Panc1 (cell line): Measurements from ENCODE around the gene ANO2.

Source experiments
- CTCF ChIP-seq: fragments of 450-650 bp; IDR thresholded peaks from 2 replicates; pipeline ENCODE4 v1.5.1; 2017; ENCODE audit warnings: mild to moderate bottlenecking
- POLR2AphosphoS5 ChIP-seq: IDR thresholded peaks from 2 replicates; pipeline ENCODE4 v1.6.1; 2012; ENCODE audit warnings: mild to moderate bottlenecking, low read depth, low read length, moderate library complexity
- SIN3A ChIP-seq: IDR thresholded peaks from 2 replicates; pipeline ENCODE4 v1.6.1; 2012; ENCODE audit warnings: low read depth, mild to moderate bottlenecking, low read length, moderate library complexity, borderline replicate concordance; ENCODE audit not compliant: insufficient read depth
- TCF7L2 ChIP-seq: IDR thresholded peaks from 2 replicates; pipeline ENCODE4 v1.6.1; 2011; ENCODE audit warnings: mild to moderate bottlenecking, low read depth, low read length, inconsistent platforms
- TF ChIP-seq, protein P1 (sequence below), 2 experiments: IDR thresholded peaks; 2 replicates each; pipeline ENCODE4 v1.6.1; 2011 to 2012; ENCODE audit warnings: low read depth in 2 of 2, control low read depth in 1 of 2, low read length in 1 of 2, mild to moderate bottlenecking in 1 of 2, moderate library complexity in 1 of 2; ENCODE audit not compliant: insufficient read depth in 1 of 2

GRCh38 chr12:5758347-5758746 lies 186.7 kb downstream of the ANO2 start:
- TF ChIP-seq TCF7L2 (no peak), POLR2AphosphoS5 (no peak), CTCF (no peak), SIN3A (no peak)
- TF ChIP-seq, protein P1, sequence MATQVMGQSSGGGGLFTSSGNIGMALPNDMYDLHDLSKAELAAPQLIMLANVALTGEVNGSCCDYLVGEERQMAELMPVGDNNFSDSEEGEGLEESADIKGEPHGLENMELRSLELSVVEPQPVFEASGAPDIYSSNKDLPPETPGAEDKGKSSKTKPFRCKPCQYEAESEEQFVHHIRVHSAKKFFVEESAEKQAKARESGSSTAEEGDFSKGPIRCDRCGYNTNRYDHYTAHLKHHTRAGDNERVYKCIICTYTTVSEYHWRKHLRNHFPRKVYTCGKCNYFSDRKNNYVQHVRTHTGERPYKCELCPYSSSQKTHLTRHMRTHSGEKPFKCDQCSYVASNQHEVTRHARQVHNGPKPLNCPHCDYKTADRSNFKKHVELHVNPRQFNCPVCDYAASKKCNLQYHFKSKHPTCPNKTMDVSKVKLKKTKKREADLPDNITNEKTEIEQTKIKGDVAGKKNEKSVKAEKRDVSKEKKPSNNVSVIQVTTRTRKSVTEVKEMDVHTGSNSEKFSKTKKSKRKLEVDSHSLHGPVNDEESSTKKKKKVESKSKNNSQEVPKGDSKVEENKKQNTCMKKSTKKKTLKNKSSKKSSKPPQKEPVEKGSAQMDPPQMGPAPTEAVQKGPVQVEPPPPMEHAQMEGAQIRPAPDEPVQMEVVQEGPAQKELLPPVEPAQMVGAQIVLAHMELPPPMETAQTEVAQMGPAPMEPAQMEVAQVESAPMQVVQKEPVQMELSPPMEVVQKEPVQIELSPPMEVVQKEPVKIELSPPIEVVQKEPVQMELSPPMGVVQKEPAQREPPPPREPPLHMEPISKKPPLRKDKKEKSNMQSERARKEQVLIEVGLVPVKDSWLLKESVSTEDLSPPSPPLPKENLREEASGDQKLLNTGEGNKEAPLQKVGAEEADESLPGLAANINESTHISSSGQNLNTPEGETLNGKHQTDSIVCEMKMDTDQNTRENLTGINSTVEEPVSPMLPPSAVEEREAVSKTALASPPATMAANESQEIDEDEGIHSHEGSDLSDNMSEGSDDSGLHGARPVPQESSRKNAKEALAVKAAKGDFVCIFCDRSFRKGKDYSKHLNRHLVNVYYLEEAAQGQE (IDR thresholded peaks at IDR 0.05; ENCODE audit: insufficient read depth in 1 of 2, low read depth in 2 of 2, low read length in 1 of 2), result no peak
